ENCODE results near the gene SPG7. TPM values are rescaled to one million over a fixed set of nuclear protein-coding genes. Genes with fewer than 3 reads are reported as not detected.

The SPG7 gene
- total RNA-seq, 1 donor from 2014 or later = 123 TPM

DNA sequence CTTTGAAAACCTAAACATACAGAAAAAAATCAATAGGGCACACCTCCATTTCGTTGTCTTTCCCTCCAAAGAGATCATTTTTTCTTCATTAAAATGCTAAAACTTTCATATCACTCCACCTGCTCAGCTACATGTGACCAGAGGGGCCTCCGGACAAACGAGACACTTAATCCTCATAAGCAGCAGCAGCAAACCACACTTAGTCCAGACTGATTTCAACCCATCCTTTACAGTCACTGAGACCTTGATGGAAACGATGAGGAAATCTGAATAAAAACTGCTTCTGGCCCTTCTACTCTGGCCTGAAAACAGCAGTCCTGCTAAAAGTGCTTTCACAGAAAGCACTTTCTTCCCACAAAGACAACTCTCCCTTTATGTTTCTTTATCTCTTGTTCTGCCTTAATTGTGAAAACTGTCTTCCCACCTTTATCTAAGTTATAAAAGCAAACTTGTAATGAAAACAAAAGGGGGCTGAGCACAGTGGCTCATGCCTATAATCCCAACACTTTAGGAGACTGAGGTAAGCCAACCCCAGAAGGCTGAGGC, 22.4 kb upstream of the SPG7 start:
- no peak for DNase-seq

DNA sequence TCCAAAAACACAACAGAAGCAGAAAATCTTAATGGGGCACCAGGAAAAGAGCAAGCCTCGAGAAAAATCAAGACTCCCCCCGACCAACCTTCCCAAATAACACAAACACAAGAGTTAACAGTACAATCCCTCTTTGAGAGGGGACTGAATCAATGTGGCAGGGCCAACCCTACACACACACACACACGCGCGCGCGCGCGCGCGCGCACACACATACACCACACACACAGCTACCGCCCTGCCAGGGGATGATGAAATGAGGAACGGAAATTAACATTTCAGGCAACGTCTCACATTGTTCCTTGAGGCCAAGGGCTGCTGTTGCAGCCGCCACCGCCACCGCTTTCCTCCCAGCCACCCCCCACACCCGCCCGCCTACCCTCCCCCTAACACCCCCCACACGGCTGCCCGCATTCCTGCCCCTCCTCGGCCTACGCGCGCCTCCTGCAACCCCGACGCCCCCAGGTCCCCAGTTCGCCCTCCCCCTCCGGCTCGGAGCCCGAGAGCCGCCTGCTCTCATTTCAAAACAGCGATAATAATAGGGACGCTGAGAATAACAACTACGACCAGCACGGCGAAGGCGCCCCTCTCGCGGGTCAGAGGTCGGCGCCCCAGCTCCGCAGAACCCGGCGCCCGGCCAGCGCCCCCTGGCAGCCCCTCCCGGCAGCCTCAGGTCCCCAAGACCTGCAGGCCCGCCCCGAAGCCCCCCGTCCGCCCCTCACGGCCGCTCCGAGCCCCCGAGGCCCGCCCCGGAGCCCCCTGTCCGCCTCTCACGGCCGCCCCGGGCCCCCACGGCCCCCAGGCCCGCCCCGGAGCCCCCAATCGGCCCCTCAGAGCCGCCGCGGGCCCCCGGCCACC, 18.9 kb upstream of the SPG7 start:
- peak; percentile 92 for DNase-seq

DNA sequence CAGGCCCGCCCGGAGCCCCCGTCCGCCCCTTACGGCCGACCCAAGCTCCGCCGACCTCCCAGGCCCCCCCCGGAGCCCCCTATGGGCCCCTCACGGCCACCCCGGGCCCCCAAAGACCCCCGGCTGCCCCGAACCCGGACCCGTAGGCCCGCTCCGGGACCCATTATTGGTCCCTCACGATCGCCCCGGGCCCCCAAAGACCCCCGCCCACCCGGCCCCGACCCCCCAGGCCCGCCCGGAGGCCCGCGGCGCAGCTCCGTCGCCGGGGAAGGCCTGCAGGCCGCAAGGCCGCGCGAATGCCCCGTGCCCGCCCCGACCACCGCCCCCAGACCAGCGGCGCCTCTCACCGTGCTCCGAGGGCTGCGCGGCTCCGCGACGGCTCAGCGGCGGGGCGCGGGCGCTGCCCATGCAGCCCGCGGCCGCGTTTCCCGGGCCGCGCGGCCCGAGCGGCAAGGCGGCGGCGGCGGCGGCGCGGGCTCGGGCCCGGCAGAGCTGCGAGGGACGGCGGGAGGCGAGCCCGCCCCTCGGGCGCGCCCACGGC, 18.2 kb upstream of the SPG7 start:
- DNase-seq = no peak

DNA sequence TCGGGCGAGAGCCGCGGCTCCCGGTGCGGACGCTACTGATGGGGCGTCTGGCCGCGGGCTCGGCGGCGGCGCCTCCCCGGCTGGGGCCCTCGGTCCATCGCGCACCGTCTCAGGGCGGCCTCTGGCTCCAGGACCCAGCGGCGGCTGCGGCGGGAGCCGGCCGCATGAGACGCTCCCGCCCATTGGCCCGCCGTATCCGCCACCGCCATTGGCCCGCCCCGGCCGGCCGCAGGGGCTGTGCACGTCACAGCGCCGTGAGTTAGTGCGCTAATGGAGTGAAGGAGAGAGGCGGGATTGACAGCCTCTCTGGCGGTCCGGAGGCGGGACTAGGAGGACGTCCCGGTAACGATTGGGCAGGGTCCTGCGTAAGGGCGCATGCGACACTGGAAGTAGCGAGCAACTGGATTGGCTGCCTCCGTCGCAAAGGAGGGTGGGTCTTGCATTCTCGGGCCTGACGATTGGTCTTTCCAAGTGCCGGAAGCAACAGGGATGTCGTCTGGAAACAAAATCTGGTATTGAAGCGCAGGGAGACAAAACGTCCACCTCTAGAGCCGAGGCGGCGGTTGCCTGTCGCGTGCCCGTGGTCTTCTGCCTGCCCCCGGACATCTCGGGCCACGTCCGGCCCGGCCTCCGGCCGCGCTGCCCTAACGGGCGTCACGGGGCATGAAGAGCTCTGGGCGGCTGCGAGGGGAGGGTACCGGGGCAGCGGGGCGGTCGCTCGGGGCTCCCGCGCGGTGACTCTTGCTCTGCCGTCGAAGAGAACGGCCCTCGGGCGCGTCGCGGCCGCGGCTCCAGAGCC, 17.6 kb upstream of the SPG7 start, which contains the start of gene ANKRD11:
Gene ANKRD11 (minus strand): TSS at position 123 of the 799 bp plus-strand sequence. CDS start 173,542 bp downstream, outside the sequence.
- DNase-seq = peak; percentile 100

DNA sequence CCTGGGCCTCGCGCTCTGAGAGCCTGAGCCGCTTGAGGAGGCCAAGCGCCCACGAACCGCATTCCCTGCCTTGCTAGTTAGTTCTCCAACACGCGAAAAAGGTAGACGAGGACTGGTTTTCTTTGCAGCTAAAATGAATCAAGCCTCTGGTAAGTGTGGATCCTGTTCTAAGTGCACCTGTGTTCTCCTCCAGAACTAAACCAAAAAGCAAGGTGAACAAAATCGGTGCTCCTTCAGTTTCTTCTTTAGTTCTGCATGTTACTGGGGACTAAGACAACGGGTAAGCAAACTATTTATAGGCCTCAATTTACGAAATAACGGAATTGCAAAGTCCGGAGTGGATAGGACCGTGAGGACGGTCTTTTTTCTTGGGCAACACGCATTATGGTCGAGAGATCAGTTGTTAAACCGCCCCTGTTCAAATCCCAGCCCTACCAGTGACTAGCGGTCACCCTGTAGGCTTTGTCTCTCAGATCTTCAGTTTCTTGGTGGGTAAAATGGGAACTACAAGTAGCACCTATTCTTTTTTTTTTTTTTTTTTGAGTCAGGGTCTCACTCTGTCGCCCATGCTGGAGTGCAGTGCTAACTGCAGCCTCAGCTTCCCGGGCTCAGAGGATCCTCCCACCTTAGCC, 16.8 kb upstream of the SPG7 start:
- no peak for DNase-seq

DNA sequence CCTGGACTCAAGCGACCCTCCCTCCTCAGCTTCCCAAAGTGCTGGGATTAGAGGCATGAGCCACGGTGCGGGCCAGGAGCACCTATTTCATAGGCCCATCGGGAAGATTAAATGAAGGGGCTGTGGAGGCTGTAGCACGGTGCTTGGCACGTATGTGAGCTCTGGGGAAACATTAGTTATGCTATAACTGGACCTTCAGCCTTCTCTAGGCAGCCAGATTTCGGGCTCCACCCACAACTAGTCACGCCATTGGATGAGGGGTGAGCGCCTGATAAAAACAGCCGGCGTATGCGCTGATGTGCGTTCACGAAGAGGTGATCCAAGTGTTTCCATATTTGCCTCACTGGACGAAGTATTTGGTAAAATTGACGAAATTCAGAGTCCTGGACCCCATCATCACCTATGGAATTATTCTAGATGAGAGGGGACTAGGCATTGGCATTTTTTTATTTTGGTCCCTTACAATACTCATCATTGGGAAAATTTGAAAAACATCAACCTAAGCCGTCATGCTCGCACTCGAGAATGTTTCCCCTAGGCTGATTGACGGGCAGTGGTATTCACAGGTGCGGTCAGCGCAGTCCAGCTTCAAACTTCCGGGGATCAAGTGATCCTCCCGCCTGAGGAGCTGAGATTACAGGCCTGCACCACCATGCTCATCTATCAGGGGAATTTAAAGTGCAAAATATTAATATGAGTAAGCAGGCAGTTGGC, 16.1 kb upstream of the SPG7 start:
- DNase-seq = no peak

DNA sequence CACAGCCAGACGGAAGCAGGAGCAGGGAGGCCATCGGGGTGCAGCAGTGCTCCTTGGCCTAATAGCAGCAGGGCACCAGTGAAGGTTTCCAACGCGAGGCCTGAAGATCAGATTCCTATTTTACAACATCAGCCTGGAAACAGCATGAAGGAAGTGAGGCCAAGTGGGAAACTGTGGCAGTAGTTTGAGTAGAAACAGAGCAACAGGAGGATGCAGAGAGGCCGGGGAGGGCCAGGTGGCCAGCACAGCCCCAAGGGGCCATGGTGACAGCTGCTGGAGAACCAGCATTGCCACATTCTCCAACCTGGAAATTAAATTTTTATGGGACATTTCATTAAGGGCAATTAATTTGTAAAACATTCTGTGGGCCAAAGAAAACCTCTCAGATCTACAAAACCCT, 14.4 kb upstream of the SPG7 start:
- no peak for DNase-seq

DNA sequence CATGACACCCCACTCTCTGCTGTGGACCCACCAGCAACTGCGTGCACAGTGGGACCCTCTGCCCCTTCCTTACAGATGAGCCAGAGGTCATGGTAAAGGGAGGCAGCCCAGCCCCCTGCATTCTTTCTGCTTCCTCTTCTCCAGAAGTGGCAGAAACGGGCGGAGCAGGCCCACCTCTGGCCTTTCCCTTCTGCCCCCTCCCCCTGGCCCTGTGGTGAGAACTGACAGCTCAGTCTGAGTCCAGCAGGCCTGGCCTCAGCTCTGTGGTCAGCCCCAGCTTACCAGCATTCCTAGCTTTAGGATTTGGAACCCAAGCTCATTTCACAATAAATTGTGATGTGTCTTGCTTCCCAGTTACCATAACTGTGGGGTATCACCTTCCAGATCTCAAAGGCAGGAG, 13.1 kb upstream of the SPG7 start:
- DNase-seq = no peak

DNA sequence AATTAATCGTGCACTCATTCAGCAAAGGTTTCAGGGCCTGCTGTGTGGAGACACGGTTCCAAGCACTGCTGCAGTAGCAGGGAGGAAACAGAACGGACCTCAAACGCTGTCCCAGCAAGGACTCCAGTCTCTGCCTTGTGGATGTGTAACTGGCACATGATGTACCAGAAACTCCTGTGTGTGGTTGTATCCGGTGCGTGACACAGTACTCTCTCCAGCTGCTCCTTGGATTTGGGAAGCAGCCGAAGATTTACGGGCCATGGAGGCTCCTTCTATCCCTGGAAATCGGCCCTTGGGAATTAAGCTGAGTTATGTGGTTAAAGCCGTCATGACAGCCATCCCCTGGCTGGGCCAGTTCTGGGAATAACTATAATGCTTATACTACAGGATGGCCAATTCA, 9.4 kb upstream of the SPG7 start:
- DNase-seq = peak; percentile 38

DNA sequence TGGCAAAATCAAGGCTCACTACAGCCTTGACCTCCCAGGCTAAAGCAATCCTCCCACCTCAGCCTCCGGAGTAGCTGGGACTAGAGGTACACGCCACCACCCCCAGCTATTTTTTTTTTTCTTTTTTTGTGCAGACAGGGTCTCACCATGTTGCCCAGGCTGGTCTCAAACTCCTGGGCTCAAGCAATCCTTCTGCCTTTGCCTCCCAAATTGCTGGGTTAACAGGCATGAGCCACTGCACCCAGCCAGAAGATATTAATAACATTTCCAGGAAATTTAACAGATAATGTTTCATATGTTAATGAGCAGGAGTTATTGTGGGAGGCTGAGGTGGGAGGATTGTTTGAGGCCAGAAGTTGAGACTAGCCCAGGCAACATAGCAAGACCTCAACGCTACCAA, 8.4 kb upstream of the SPG7 start:
- no peak for DNase-seq

DNA sequence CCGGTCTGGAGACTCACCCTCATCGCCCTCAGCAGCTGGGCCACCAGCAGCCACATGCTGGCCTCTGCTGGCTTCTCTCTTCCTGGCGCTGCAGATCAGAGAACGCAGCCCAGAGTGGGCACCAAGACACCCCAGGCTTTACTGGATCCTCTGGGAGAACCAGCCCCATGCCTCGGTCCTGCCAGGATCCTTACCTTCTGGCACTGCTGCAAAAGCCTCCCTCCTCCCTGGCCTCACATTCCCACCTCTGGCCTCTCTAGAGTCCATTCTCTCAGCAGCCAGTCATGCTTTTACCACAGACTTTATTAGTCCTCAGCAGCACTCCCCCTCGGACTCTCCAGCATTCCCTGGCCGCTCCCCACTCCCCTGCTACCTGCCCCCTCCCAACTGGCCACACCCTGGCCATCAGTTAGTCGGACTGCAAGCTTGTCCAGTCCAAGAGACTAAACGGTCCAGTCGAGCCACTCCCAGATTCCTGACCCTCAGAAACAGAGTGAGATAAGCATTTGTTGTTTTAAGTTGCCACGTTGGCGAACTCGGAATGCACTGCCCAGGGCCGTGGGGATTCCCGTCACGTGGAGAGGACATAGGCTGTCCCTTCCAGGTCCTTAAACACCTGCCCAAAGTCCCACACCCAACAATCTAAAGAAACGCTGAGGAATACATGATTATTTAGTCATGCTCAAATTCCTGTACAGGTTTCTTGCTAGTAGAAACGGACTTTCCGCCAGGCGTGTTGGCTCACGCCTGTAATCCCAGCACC, 5.9 kb upstream of the SPG7 start:
- DNase-seq = no peak

DNA sequence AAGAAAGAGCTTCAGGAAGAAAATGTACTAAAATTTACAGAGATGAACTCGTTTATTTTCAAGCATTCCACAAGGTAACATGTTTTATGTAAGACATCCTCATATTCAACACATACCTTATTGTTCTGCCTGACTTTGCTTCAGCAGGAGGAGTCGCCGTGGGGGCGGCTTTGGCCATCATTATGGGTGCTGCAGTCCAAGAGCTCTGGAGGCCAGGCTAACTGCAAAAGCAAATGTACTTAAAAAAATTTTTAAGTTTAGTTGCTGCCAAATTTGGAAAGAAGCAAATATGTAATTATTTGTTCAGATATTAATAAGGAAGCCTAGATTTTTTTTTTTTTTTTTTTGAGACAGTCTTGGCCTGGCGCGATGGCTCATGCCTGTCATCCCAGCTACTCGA, 4.1 kb upstream of the SPG7 start:
- DNase-seq = no peak

DNA sequence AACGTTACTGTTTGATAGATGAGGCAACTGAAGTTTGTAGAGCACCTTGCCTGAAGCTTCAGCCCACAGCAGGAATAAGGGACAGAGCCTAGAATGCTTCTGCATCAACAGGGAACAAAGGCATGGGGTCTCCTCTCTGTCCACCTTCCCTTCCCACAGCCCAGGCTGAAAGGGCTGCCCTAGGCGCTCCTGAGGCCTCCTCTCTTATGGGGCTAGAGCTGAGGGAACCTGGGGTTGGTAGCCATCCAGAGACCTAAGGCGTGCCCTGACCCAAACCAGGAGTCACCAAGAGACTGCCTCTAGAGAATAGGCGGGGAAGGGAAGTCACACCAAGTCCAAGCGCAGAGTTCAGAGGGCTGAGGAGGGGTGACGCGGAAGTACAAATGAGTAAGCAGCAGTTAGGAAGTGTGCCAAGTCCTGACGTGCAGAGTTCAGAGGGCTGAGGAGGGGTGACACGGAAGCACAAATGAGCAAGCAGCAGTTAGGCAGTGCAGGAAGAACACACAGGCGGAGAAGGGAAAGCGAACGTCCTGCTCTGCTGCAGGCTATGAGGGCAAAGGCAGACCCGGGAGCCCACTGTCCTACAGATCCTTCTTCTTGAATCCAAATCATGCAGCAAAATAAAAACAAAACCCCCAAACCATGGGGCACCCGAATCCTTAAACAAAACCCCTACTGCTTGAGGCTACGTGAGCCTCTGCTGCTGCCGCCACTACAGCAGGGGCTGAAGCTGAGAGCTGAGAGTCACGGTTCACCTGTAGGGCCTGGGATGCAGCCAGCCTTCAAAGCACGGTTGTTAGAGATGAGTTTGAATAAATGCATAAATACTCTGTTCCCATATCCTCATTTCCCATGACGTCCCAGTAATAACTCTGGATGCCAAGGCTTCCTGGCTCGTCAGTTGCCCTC, 2.7 kb upstream of the SPG7 start:
- DNase-seq = peak; percentile 67

DNA sequence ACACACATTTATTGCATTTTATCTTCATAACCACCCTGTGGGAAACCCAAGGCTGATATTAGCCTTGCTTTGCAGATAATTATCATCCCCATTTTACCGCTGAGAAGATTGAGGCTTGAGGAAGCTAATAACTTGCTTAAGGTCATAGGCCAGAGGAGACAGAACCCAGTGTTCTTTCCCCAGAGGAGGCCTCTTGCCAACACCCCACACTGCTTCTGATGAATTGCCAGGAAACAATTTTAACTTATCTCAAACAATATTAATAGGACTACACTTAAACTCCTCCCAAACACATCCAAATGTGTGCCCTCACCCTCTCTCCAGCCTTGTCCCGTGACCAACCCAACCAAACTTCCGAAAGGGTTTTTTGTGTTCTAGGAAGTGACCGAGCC, 2.1 kb upstream of the SPG7 start:
- no peak for DNase-seq

DNA sequence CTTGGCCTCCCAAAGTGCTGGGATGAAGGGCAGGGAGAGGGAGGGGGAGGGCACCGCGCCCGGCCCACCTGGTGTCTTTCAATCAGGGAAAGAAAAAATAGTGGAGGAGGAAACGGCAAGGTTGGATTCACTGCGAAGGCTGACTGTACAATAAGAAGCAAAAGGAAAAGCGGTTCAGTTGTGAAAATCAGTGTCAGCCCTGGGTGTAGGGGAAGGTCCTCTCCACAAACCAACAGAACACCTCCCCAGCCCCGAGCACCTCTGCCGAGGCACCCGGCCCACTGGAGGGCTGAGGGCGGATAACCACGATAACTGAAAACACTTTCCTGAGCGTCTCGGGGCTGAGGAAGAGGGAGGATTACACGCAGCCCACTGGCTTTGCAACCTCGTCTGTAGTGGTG, 1.4 kb upstream of the SPG7 start:
- peak; percentile 52 for DNase-seq

DNA sequence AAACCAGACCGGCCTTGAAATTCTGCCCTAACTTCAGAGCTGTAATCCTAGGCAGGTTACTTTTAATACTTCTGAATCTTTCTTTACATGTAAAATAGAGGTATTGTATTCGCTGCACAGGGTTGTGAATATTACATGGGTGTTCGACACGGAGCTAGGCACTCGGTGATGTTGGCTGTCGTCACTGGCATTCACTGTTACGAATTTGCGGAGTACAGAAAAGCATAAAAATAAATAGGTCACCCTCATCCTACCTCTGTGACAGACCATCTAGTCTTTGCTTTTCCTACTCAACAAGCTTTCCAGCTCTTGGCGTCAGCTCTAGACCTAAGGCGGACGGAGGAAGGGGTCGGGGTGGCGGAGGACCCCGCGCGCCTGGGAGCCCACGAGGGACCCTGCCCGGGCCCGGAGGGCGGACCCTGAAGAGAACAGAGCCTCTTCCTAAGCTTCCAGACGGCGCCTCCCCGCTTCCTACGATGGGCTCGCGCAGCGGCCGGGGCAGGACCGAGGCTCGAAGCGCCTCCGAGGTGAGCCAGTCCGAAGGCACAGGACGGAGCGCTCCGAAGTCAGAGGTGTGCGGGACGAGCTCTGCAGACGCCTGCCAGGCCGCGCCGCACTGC, 879 bp upstream of the SPG7 start:
- no peak for DNase-seq

DNA sequence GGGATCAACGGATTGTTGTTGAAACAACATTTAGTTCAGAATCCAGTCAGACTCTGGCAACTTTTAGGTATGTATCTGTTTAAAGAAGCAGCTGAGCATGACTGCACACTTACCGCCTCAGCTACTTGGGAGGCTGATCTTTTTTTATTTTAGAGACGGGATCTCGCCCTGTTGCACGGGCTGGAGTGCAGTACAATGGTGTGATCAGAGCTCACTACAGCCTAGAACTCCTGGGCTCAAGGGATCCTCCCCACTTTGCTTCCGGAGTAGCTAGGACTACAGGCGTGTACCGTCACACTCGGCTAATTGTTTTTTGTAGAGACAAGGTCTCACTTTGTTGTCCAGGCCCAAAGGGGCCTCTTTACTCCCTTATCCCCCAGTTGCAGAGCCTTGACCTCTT, 2.3 kb downstream of the SPG7 start:
- no peak for DNase-seq

DNA sequence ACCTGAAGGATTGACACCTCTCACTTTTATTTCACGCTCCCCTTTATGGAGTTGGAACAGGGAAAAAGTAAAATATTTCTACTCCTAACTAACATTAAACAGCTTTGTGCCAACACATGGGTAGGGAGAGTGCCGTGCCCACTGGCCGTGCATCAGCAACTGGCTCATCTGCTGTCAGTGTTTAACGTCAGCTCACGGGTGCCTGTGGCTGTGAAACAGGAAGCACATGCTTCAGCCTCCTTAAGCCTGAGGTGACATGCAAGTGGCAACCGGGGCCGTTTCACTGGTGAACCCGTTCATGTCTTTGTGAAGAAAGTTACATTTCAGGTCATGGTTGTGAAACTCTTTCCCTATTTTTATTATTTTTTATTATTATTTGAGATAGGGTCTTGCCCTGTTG, 3.2 kb downstream of the SPG7 start:
- DNase-seq = no peak

DNA sequence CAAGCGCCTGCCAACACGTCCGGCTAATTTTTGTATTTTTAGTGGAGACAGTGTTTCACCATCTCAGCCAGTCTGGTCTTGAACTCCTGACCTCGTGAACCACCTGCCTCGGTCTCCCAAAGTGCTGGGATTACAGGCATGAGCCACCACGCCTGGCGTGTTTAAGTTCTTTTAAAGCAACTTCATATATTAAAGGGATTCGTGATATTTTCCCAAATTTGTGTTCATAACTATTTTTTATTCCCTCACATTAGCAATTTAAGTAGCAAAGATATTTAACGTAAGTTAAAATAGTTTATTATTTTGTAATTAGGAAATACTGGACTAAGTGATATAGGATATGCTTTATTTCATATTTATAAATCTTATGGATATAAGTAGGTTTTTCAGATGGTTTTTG, 4.2 kb downstream of the SPG7 start:
- no peak for DNase-seq
